ENCODE measurements around the gene DVL2. TPM values are rescaled to one million over a fixed set of nuclear protein-coding genes. Genes with fewer than 3 reads are reported as not detected.

DVL2 gene
- total RNA-seq, 4 donors from 2014 or later: 21.4 to 58.0 (median 37.3) TPM

DNA sequence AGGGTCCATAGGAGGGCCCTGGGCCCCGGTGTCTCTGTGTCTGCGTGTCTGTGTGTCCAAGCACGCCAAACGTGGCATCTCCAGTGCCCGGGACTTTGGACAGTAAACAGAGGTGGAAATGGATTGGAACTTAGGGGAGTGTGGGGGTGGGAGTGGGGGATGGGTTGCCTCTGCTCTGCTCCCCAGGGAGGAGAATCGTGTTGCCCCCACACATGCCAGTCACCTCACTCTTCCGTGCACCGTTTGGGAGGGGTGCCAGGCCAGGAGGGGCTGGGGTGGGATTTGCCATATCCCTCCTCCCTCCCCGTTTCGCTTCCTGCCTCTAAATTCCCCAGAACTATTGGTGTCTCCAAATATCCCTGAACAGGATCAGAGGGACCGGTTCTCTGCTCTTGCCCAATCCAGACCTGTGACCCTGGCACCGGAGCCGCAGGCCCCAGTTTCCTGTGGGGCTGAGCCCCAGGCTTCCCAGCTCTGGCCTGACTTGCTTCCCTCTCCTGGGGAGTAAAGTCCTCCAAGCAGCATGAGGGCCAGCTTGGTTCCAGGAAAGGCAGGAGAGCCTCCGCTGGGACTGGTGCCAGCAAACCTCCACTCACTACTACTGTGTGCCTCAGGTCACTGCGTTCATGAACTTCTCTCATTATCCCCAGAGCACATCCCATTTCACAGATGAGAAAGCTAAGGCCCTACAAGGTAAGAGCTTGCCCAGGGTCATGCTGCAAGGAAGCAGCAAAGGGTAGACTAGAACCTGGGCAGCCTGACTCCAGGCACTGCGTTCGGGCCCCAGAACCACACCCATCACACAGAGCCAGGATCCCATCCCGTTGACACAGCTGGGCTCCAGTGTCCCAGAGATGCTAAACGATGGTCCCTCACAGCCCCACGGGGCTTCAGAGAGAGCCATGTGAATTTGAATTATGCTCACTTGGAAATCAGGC lies 54.7 kb downstream of the DVL2 start, which contains the start of gene ASGR1:
Gene ASGR1, minus strand, starts transcription at position 54 of the 938 bp plus-strand sequence. CDS start 807 bp downstream, outside the sequence.
- peak within 1 kb of the TSS in 1 of 4 donors; percentile 57 for H3K4me3 ChIP-seq
- H3K36me3 ChIP-seq: no peaks in the 10 kb centered on the region
- peaks cover 0 to 45% (median 8%) of the 10 kb centered on the region in 4 donors for H3K27me3 ChIP-seq
- H3K27ac ChIP-seq: no peak within 1 kb of the TSS
- 47 to 69% methylated on average over 6 to 14 of the region's 20 CpGs for WGBS, 2 donors
- intact Hi-C loops (cut with DNase I): no loop called here
- H3K4me1 ChIP-seq: peaks cover 14 to 20% (median 16%) of the 10 kb centered on the region in 3 donors
- TF ChIP-seq, protein P1, sequence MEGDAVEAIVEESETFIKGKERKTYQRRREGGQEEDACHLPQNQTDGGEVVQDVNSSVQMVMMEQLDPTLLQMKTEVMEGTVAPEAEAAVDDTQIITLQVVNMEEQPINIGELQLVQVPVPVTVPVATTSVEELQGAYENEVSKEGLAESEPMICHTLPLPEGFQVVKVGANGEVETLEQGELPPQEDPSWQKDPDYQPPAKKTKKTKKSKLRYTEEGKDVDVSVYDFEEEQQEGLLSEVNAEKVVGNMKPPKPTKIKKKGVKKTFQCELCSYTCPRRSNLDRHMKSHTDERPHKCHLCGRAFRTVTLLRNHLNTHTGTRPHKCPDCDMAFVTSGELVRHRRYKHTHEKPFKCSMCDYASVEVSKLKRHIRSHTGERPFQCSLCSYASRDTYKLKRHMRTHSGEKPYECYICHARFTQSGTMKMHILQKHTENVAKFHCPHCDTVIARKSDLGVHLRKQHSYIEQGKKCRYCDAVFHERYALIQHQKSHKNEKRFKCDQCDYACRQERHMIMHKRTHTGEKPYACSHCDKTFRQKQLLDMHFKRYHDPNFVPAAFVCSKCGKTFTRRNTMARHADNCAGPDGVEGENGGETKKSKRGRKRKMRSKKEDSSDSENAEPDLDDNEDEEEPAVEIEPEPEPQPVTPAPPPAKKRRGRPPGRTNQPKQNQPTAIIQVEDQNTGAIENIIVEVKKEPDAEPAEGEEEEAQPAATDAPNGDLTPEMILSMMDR (IDR thresholded peaks at IDR 0.05): no peak
- TF ChIP-seq POLR2A (IDR thresholded peaks at IDR 0.05): no peak
- no peaks in the 10 kb centered on the region for H3K9me3 ChIP-seq
- no peak for DNase-seq

DNA sequence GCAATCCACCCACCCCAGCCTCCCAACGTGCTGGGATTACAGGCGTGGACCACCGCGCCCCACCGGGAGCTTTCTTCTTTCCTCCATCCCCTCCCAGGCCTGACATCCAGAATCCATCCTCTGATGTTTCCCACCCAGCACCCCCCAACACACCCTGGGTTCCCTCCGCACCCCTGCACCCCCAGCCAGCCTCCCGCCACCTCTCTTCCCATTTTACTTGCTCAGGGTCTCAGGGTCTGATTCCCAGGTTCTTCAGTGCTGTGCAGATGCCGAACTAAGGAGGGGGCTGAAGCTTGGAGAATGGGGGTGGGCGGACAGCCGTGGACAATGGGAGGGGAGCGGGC lies 55.4 kb downstream of the DVL2 start:
- H3K27ac ChIP-seq: no peak overlapping the region
- peaks cover 0 to 45% (median 8%) of the 10 kb centered on the region in 4 donors for H3K27me3 ChIP-seq
- DNase-seq: no peak
- H3K4me3 ChIP-seq: no peak overlapping the region
- no peaks in the 10 kb centered on the region for H3K9me3 ChIP-seq
- no peak for TF ChIP-seq POLR2A (IDR thresholded peaks at IDR 0.05)
- TF ChIP-seq, protein P1 (IDR thresholded peaks at IDR 0.05): no peak
- H3K36me3 ChIP-seq: no peaks in the 10 kb centered on the region
- WGBS, 2 donors: 60 to 87% methylated on average over 3 to 5 of the region's 11 CpGs
- intact Hi-C loops (cut with DNase I): no loop called here
- peaks cover 14 to 27% (median 18%) of the 10 kb centered on the region in 3 donors for H3K4me1 ChIP-seq

DNA sequence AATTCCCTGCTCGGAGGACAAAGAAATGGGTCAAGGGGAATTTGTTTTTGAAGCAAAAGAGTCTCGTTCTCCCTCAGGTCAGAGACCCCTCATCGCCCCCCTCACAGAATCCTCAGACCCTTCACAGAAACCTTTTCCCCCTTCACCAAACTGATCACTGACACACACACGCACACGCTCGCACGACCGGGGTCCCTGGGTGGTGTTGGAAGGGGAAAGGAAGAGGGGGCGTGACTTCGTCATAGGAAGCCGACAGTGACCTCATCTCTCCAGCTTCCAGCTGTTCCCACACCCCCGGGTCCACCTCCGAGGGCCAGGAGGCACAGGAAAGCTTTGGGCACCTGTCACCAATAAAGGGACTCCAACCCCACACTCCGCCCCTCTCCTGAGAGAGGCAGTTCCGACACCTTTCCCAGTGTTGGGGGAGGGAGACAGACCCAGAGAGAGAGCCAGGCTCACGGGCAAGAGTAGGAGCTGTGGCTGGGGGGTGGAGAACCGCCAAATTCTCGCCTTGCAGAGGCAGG lies 56.3 kb downstream of the DVL2 start:
- H3K4me3 ChIP-seq: peak overlapping the region in 3 of 4 donors; percentile 34 to 57 (median 37)
- no peaks in the 10 kb centered on the region for H3K9me3 ChIP-seq
- TF ChIP-seq POLR2A (IDR thresholded peaks at IDR 0.05): no peak
- TF ChIP-seq, protein P1 (IDR thresholded peaks at IDR 0.05): no peak
- no peak overlapping the region for H3K27ac ChIP-seq
- no peak for DNase-seq
- peaks cover 0 to 50% (median 8%) of the 10 kb centered on the region in 4 donors for H3K27me3 ChIP-seq
- no peaks in the 10 kb centered on the region for H3K36me3 ChIP-seq
- 0 to 5% methylated on average over 8 to 10 of the region's 18 CpGs for WGBS, 2 donors
- H3K4me1 ChIP-seq: peaks cover 14 to 31% (median 18%) of the 10 kb centered on the region in 3 donors
- intact Hi-C loops (cut with DNase I): no loop called here

DNA sequence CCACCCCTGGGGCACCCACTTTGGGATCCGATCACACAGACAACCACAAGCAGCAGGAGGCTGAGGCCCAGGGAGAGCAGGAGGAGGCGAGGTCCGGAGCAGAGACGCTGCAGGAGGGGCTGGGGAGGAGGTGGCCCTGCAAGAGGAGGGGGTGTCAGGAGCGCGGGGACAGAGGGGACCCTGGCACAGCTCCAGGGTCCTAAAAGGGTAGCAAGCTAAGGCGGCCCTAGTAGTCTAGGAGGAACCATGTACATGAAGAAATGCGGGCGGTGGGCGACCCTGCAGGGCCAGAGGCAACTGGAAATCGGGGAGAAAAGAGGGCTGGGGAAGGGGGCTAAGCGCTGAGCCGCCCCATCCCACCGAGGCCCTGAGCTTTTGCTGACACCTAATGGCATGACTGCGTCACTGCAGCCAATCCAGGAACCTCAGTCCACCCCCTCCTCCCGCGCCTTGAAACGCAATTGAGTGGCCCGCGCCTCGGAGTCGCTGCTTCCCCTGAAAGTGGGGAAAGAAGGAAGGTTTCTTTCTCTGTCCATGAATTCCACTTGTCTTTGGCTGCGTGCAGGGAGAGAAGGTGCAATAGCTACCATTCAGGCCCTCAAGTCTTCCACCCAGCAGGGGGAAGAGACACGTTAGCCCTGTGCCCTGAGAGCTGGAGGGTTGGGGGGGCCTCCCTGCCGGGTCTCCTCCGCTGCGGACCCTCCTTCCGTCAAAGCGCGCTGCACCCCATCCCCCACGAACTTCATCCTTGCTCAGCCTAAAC lies 56.9 kb downstream of the DVL2 start:
- TF ChIP-seq, protein P1 (IDR thresholded peaks at IDR 0.05): peak; percentile 71 to 87 (median 80)
- TF ChIP-seq POLR2A (IDR thresholded peaks at IDR 0.05): no peak
- DNase-seq: no peak
- Histone ChIP-seq H3K27me3 (peaks cover 0 to 50% (median 8%) of the 10 kb centered on the region in 4 donors), H3K36me3 (no peaks in the 10 kb centered on the region), H3K9me3 (no peaks in the 10 kb centered on the region), H3K4me3 (peak overlapping the region in 3 of 4 donors; percentile 34 to 57 (median 37)), H3K4me1 (peaks cover 14 to 31% (median 18%) of the 10 kb centered on the region in 3 donors), H3K27ac (no peak overlapping the region)
- intact Hi-C loops (cut with DNase I): no loop called here
- 0 to 2% methylated on average over 15 to 23 of the region's 31 CpGs for WGBS, 2 donors

All from esophagus squamous epithelium (tissue), 5 donors.